HG02943 (cell line): ENCODE results near the gene KLB.
A peak's percentile ranks its signal among the peaks of the same experiment; 100 is the strongest.
"Not testable (repeated sequence)": the region's sequence is repeated elsewhere in the genome, so short reads cannot be mapped to it uniquely, and the experiment has no call there.

Experiments
- ATAC-seq: cut with Tn5 transposase; IDR thresholded peaks from one replicate; pipeline ENCODE4 v1.9.1; 2021; ENCODE audit warnings: mild to moderate bottlenecking, low read depth, moderate library complexity; ENCODE audit not compliant: unreplicated experiment

The KLB gene

GRCh38 chr4:39406763-39407583, at the start of gene KLB:
TSS of gene KLB (plus strand) at chr4:39406930. CDS start at chr4:39406950, 20 bp downstream.
- no peak for ATAC-seq

GRCh38 chr4:39357002-39357401, 49.7 kb upstream of the KLB start:
- no peak for ATAC-seq

GRCh38 chr4:39360611-39361010, 46.1 kb upstream of the KLB start:
- ATAC-seq, result not testable (repeated sequence)

DNA sequence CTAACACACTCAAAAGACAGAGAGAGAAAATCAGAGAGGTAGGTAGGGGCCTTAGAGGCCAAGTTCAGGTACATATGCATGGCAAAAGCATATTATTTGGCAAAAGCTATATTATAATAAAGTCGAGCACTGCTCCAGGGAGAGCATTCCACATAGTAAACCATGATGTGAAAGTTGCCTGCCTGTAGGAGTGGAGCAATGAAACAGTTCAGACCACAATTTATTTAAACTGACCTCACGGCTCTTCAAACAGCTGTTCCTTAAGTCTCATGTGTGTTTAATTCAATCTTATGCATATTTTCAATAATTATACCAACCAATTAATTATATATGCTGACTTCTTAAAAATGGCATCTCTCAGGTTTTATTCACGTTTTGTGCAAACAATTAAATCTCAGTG, 43.9 kb upstream of the KLB start:
- ATAC-seq, result no peak

DNA sequence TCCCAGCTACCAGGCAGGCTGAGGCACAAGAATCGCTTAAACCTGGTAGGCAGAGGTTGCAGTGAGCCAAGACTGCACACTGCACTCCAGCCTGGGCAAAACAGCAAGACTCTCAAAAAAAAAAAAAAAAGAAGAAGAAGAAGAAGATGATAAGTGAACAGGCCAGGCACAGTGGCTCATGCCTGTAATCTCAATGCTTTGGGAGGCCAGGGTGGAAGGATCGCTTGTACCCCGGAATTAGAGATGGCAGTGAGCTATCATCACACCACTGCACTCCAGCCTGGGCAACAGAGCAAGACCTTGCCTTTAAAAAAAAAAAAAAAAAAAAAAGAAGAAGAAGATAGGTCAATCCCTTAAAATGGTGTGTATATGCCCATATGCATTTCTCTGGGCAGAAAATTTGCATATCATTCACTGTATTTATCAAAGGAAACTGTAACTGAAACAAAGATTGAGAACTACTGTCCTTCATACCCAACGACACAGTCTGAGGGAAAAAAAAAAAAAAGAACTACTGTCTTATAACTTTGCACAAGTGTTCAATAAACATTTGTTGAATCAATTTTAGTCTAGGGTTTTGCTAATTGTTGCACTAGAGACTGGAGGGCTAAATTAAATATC, 42.8 kb upstream of the KLB start:
- ATAC-seq, result no peak

DNA sequence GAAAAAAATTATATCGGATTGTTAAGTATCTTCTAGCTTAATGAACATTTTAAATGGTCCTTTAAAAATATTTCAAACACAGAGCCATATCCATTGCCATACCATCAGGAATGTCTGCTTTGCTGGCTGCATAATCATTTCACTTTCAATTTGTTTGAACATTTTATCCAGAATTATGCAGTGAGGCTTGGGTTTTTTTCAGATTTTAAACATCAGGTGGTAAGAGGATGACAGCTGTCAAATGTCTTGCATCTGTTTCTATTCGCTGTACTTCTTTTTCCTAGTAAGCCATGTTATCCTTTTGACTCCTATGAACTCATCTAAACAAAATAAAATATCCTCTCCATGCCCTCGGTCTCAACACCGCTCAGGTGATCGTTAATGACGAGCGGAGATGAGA, 41.4 kb upstream of the KLB start:
- no peak for ATAC-seq

DNA sequence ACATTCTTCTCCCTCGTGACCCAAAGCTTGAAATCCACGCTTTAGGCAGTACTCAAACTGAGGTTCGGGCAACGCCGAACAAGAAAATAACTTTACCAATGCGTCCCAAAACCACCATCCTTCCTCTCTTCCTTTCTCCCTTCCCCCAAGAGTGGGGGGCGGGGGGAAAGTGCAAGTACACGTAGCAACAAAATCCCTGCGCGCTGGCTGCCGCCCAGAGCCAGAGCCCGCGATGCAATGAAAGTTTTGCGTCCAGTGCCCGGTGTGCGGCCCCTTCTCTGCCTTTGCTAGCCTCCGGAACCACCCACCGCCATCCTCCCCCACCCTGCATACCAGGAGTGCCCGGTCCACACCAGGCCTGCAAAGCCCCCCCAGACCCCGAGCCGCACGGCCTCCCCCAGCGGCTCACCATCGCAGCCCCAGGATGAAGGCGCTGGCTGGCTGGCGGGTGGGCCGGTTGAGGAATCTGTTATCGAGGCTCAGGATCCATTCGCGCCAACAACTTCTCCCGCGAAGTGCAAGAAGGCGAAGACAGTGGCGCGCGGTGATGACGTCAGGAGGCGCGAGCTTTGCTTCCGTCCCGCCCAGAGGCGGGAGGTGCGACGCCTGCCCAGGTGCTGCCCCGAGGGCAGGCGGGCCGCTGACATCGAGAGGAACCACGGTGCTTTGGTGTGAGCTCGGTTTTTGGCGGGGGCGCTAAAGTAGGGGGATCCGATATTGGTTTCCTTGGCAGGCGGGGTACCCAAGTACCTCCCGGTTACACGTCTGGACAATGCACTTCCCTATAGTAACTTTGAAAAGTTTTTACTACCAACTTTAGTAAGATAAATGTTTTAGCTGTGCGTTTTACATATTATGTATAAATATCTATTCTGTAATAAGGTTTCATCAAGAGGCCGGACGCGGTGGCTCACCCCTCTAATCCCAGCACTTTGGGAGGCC, 40.6 kb upstream of the KLB start, which contains the start of gene RFC1:
Gene RFC1, minus strand, starts transcription at position 533 of the 942 bp plus-strand sequence. Its CDS starts 121 bp downstream, at position 412.
- ATAC-seq, result peak; percentile 74

- no peak for ATAC-seq
Observed at GRCh38 chr4:39367166-39367565, 39.6 kb upstream of the KLB start.

GRCh38 chr4:39369301-39369700, 37.4 kb upstream of the KLB start:
- ATAC-seq, result no peak

DNA sequence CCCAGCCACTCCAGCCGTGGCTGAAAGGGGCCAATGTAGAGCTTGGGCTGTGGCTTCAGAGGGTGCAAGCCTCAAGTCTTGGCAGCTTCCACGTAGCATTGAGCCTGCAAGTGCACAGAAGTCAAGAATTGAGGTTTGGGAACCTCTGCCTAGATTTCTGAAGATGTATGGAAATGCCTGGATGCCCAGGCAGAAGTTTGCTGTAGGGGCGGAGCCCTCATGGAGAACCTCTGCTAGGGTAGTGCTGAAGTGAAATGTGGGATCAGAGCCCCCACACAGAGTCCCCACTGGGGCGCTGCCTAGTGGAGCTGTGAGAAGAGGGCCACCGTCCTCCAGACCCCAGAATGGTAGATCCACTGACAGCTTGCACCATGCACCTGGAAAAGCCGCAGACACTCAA, 35.5 kb upstream of the KLB start:
- not testable (repeated sequence) for ATAC-seq

GRCh38 chr4:39375478-39375877, 31.3 kb upstream of the KLB start:
- ATAC-seq, result no peak

DNA sequence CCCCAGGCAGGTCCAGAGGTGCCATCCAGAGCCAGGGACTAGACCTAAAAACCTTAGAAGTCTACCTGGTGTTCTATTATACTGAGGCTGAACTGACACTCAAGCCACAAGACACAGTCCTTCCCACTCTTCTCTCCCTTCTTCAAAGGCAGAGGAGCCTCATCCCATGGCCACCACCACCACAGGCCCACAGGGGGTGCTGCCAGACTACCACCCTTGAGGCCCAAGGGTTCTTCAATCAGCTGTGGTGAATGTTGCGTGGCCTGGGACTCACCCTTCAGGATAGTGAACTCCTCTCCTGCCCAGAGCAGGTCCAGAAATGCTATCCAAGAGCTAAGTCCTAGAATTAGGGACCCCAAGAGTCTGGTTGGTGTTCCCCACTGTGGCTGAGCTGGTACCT, 23.0 kb upstream of the KLB start:
- no peak for ATAC-seq

GRCh38 chr4:39384563-39384962, 22.2 kb upstream of the KLB start:
- no peak for ATAC-seq

DNA sequence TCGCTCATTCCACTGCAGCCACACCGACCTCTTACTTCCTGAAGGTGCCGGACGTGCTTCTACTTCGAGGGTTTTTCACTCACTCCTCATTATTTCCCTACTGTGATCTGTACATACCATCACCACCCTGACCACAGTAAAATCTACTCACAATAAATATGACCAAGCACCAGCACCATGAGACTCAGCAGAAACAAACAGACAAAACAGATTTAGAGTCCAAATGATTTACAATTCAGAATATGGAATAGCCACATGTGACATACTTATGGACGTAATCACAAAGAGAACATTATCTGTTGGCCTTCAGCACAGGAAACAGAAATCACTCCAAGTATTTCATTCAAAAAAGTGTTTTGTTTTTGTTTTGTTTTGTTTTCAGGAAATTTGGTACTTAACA, 16.1 kb upstream of the KLB start:
- ATAC-seq, result no peak

- ATAC-seq, result no peak
Observed at GRCh38 chr4:39394706-39395105, 12.0 kb upstream of the KLB start.

GRCh38 chr4:39401640-39402039, 5.1 kb upstream of the KLB start:
- ATAC-seq, result not testable (repeated sequence)

GRCh38 chr4:39407584-39407885, 805 bp downstream of the KLB start:
- ATAC-seq, result no peak

DNA sequence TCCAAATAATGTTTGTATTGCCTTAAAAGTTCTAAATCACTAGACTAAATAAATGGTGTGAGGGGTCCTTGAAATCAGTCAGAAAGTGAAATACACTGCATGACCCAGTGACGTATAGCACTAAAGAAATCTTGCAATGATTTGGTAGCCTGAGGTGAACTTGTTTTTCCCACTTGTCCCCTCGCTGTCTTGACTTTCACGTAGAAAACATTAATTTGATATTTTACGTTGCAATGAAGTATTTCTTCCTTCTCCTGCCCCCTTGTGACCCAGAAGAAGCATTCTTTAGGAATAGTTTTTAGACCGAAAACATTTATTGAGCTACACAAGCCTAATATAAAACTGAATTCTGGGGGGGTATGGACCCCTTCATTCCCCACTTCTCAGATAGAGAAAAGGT, 3.7 kb downstream of the KLB start:
- no peak for ATAC-seq

- not testable (repeated sequence) for ATAC-seq
Observed at GRCh38 chr4:39411561-39411960, 4.8 kb downstream of the KLB start.

- ATAC-seq, result no peak
Observed at GRCh38 chr4:39415678-39416283, 9.1 kb downstream of the KLB start.

DNA sequence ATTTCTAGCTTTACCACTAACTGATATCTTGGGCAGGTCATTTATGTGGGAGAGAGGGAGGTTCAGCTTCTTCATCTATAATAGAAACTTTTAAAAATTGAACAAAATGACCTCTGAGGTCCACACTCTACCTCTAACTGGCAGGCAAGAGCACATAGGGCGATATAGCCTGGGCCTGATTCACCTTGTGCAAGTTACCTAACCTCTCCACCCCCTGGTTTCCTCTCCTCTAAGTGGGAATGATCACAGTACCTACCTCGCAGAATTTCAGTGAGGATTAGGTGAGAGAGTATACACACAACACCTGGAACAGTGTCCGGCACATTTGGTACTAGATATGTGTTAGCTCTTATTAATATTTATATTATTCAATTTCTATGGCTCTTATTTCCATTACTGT, 15.5 kb downstream of the KLB start:
- ATAC-seq, result no peak
